Epithelial cell of proximal tubule (primary cell): ENCODE data around the gene ERP29. TPM values are rescaled to one million over a fixed set of nuclear protein-coding genes. Genes with fewer than 3 reads are reported as not detected.
"Not testable (repeated sequence)": the region's sequence is repeated elsewhere in the genome, so short reads cannot be mapped to it uniquely, and the experiment has no call there.

Experiments used
- DNase-seq: peaks from one replicate; pipeline ENCODE4 v3.0.0-alpha.2; 2011; ENCODE audit warnings: low read depth
- H3K4me3 ChIP-seq: 2 replicates; pipeline ENCODE4 v1.5.1; 2011; ENCODE audit warnings: low read depth, mild to moderate bottlenecking, low read length
- total RNA-seq: library from RNA; depleted of rRNA; stranded (reverse); fragments of >200 nt; gene quantifications from 2 replicates; pipeline ENCODE4 v1.2.3, GENCODE V29; 2015
- TF ChIP-seq, protein P1 (sequence below): conservative IDR thresholded peaks from 2 replicates; pipeline ENCODE4 v1.5.1; 2012; ENCODE audit warnings: low read depth, mild to moderate bottlenecking, low read length

The ERP29 gene
- total RNA-seq, 1 donor from 2014 or later: 67.0 TPM

DNA sequence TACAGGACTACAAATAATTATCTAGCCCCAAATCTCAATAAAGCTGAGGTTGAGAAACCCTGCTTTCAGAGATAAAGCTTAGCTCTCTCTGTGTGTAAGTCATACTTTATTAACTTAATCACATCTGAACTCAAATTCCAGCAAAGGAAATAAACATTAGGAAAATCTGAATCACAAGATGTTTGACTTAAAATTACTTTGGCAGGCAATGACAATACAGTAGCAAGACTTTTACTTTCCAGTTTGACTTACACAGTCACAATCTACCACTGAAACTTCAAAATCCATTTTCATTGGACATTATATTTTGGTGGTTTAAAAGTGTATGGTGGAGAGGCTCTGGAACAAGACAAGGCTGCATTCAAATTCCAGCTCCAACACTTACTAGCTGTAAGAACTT, 11.7 kb upstream of the ERP29 start:
- TF ChIP-seq, protein P1, sequence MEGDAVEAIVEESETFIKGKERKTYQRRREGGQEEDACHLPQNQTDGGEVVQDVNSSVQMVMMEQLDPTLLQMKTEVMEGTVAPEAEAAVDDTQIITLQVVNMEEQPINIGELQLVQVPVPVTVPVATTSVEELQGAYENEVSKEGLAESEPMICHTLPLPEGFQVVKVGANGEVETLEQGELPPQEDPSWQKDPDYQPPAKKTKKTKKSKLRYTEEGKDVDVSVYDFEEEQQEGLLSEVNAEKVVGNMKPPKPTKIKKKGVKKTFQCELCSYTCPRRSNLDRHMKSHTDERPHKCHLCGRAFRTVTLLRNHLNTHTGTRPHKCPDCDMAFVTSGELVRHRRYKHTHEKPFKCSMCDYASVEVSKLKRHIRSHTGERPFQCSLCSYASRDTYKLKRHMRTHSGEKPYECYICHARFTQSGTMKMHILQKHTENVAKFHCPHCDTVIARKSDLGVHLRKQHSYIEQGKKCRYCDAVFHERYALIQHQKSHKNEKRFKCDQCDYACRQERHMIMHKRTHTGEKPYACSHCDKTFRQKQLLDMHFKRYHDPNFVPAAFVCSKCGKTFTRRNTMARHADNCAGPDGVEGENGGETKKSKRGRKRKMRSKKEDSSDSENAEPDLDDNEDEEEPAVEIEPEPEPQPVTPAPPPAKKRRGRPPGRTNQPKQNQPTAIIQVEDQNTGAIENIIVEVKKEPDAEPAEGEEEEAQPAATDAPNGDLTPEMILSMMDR: no peak
- DNase-seq: no peak
- no peak overlapping the region for H3K4me3 ChIP-seq

DNA sequence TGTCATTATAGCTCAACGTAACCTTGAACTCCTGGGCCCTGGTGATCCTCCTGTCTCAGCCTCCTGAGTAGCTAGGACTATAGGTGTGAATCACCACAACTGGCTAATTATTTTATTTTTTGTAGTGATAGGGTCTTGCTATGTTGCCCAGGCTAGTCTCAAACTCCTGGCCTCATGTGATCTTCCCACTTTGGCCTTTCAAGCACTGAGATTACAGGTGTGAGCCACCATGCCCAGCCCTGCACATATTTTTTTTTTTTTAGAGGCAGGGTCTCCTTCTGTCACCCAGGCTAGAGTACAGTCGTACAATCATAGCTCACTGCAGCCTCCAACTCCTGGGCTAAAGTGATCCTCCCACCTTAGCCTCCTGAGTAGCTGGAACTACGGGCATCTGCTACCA, 9.2 kb upstream of the ERP29 start:
- DNase-seq: no peak
- no peak overlapping the region for H3K4me3 ChIP-seq
- TF ChIP-seq, protein P1: no peak

DNA sequence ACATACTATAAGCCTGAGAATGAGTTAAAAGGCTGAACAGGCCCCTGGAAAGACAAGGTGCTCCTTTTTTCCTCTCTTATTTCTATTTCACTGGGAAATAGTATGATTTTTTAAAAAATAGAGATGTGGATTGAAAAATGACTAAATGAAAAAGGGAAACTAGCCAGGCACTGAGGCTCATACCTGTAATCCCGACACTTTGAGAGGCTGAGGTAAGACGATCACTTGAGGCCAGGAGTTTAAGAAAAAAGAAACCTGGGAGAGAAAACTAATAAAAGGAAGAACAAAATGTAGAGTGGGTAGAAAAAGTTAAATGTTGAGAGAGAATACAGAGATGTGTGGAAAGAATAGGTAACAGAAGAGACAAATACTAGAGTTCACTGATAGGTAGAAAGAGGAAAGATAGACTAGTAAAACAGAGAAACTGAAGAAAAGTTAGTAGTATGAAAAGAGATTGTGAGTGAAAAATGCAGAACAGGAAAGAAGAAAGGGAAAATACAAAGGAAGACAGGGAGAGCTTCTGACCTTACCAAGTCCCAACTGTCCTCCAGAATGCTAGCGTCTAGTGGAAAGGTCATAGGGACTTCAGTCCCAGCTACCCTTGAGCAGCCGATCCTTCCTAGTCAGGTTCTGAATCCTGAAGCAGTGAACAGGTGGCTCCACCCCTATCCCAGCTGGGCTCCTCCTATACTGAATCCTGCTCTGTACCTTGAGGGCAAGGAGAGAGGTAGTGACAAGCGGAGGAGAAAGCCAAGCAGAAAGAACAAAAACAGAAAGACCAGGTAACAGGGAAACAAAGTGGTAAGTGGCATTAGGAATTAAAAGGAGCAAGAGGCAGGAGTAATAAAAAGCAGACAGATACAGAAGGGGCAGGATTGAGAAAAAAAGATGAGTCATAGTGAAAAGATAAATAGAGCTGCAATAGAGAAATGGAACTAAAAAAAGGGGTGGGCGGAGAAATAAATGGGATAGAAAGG, 7.5 kb upstream of the ERP29 start:
- TF ChIP-seq, protein P1: no peak
- peak overlapping the region; percentile 8 for H3K4me3 ChIP-seq
- DNase-seq: no peak

DNA sequence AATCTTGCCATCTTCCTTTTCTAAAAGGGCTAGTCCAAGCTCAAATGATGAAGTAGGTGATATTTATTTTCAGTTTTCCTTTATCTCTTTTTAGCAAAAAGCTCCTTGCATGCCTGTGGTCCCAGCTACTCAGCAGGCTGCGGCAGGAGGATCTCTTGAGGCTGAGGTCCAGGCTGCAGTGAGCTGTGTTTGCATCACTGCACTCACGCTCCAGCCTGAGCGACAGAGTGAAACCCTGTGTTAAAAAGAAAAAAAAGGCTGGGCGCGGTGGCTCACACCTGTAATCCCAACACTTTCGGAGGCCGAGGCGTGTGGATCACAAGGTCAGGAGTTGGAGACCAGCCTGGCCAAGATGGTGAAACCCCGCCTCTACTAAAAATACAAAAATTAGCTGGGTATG, 5.3 kb upstream of the ERP29 start:
- H3K4me3 ChIP-seq: no peak overlapping the region
- TF ChIP-seq, protein P1: no peak
- DNase-seq: no peak

DNA sequence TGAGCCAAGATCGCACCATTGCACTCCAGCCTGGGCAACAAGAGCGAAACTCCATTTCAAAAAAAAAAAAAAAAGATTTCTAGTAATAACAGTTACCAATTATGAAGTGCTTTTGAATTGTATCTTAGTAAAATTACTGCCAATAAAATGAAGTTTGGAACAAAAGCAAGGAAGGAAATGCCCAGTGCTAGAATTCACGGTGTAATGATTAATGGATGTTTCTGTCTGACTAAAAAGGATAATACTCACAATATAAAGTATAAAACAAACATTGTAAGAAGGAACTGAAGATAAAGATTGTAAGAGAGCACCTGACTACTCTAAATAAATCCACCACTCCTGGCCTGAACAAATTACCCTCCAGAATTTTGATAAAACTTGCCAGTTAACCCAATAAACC, 4.3 kb upstream of the ERP29 start:
- TF ChIP-seq, protein P1: no peak

DNA sequence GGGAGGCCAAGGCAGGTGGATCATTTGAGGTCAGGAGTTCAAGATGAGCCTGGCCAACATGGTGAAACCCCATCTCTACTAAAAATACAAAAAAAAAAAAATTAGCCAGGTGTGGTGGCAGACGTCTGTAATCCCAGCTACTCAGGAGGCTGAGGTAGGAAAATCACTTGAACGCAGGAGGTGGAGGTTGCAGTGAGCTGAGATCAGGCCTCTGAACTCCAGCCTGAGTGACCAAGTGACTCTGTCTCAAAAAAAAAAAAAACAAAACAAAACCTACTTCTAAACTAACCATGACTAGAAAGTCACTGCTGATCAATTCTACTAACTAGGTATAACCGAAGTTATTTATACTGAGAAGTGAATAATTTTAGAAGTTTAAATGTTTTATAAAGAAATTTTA, 3.6 kb upstream of the ERP29 start:
- not testable (repeated sequence) for DNase-seq, H3K4me3 ChIP-seq

More for the DNA sequence above, 4.3 kb upstream of the ERP29 start:
- H3K4me3 ChIP-seq: no peak overlapping the region
- DNase-seq: no peak

DNA sequence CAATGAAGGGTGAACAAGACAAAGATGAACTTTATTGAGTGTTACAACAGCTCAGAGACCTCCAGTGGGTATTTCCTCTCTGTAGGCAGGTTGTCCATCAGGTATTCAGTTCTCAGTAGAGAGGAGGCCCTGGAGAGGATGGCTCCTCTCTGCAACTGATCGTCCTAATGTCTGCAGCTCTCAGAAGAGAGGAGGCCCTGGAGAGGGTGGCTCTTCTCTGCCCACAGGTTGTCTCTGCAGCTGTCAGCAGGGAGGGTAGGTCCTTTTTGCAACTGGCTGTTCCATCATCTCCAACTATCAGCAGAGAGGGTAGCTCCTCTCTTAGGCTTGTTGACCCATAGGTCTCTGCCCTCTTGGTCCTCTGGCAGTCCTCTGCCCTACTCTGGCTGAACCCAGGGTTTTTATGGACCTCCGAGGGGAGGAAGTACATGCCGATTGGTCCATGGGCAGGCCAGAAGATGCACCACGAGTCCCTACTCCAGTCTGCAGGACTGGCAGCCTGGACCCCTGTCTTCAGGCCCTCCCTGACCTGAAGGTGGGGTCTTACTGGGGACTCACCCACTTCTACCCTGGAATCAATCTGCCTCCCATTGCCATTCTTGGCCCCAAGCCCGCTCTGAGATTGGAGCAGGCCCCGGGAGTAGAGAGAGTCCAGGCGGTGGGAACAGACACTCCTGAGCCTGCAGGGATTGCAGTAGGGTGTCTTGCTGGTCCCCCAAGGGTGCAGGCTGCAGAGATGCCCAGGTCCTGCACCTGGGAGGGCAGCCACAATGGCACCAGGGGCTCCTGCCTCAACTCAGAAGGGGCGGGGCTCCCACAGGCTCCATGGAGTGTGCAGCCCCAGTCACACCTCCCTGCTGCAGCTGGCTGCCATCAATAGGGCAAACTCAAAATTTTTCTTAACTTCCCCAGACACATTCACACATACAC, 2.5 kb upstream of the ERP29 start:
- DNase-seq: no peak
- TF ChIP-seq, protein P1: no peak
- H3K4me3 ChIP-seq: no peak overlapping the region
